SK-MEL-5 (cell line): Measurements from ENCODE around the gene AANAT. TPM values are rescaled to one million over a fixed set of nuclear protein-coding genes. Genes with fewer than 3 reads are reported as not detected.

Experiments
- DNase-seq: peaks from one replicate; pipeline ENCODE4 v3.0.0-alpha.2; 2016; ENCODE audit warnings: low read depth, low spot score
- in situ Hi-C: cut with HindIII; loops from 2 replicates; pipeline ENCODE4 v1.10.0; 2016; ENCODE audit warnings: low sequenced_read_pairs, high pct_unique_total_duplicates, low pct_unique_long_range_greater_than_20kb
- polyA plus RNA-seq, 2 experiments: library from polyadenylated mRNA; depleted of rRNA; stranded (reverse); fragments of >200 nt; gene quantifications; 2 replicates each; pipeline ENCODE4 v1.2.3, GENCODE V29; 2015
- total RNA-seq: library from RNA; depleted of rRNA; stranded (reverse); fragments of >200 nt; shearing (Covaris generic); gene quantifications from 2 replicates; pipeline ENCODE4 v1.2.3, GENCODE V29; 2014; rRNA removed

Gene AANAT
- total RNA-seq, result not detected in 2 replicates
- not detected in 2 replicates for polyA plus RNA-seq (2015; cell fraction: cytosol; rRNA removed)
- polyA plus RNA-seq (2015; cell fraction: nucleus; rRNA removed), result 0.88 TPM in 1 of 2 replicates, not detected in the other

DNA sequence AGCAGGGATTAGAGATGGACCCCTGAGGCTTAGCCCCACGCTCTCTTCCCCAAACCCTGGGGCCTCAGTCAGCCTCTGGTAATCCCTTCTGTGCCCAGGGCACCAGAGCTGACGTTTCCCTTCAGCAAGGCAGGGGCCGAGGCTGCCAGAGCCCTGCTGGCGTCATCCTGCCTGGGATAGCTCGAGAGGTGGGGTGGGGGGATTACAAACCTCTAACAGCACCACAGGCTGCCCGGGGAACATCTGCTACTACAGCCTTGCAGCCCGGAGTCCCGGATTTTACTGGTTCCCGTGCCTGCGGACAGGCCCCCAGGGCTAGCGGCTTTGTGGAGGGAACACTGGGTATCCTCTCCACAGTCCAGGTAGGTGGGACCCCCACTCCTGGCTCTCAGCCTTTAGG is at the start of gene AANAT:
AANAT (plus strand) TSS at position 238 of the 400 bp plus-strand sequence. CDS start 1,144 bp downstream, outside the sequence.
- DNase-seq, result no peak
- in situ Hi-C loops, result no loop called here

DNA sequence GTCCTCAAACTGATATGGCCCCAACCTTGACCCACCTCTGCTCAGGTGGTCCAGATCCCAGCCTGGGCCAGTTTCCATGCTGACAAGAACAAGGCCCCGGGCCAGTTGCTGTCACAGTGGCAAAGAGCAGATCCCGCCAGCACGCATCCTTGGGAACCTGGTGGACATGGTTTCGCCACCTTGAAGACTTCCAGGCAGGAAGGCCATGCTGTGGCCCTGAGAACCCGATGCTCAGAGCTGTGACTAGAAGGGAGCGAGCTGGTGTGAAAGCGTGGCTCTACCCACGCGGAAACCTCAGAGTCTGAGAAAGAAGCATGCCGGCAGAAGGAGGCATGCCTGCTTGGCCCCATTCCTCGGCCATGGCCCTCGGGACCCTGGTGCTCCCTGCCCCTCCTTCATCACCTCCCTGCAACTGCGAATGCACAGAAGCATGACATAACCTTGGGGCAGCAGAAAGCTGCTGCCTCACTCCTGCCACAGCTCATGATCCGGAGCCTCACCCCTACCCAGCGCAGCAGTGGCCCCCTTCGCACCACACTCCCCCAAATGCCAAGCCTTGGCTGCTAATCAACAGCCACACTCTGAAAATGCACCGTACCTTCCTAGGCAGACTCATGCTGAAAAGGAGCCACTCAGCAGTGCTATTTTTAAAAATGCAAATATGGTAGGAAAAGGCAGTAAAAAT is 47.7 kb upstream of the AANAT start:
- DNase-seq, result no peak
- in situ Hi-C loops, result no loop called here

DNA sequence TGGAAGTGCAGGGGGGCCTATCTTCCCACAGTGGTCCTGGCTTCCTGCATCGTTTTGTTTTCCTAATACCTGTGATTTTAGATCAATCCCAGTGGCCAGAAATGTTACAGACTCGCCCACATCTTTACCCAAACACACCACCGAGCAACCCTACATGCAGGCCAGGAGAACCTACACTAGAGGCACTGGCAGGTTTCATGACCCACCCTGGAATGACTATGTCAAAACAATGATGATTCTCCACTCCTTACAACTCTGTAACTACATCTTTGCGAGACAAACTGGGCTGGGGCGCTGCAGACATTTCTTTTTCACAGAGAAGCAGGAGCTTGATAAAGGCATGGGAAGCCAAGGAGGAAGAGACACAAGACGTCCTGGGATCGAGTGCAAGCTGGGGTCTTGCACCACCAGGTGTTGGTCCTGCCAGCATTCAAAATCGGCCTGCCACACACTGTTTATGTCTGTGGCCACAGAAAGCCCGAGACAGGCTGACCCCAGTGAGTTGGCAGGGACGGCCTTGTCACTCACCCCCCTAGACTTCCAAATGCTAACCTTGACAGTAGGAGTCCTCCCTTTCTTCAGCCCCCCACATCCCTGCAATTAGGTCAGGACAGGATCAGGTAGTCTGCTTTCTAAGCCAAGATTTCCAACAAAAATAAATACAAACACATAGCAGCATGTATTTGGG is 46.9 kb upstream of the AANAT start:
- in situ Hi-C loops, result no loop called here

DNA sequence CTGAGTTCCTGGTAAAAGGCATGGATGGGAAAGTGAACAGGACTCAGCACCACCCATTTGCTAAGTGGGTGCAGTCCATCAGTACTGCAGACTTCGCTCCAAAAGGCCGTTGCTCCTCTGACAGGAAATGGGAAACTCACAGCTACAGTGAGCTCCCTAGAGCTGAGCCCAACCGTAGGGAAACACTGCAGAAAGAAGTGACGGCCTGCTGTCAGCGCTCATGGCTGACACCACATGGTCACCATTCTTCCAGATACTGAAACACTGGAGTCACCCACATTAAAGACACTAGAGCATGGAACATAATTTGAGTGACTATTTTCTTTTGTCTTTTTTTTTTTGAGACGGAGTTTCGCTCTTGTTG is 46.4 kb upstream of the AANAT start:
- in situ Hi-C loops, result no loop called here
- no peak for DNase-seq

More for the DNA sequence above, 46.9 kb upstream of the AANAT start:
- no peak for DNase-seq

DNA sequence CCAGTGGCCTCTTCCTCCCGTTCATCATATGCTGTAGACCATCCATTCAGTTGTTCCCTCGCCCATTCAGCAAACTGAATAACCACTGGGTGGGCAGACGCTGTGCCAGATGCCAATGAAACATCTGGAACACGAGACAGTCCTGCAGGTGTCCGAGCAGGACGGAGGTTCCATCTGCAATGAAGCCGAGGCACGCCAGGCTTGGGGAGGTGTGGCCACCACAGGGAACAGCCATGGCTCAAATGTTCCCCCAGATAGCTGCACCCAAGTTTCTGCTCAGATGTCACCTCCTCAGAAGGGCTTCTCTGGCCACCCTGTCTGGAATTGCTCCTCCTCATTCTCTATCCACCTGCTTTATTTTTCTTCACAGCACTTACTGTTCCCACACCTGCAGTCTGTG is 45.0 kb upstream of the AANAT start:
- in situ Hi-C loops, result no loop called here

DNA sequence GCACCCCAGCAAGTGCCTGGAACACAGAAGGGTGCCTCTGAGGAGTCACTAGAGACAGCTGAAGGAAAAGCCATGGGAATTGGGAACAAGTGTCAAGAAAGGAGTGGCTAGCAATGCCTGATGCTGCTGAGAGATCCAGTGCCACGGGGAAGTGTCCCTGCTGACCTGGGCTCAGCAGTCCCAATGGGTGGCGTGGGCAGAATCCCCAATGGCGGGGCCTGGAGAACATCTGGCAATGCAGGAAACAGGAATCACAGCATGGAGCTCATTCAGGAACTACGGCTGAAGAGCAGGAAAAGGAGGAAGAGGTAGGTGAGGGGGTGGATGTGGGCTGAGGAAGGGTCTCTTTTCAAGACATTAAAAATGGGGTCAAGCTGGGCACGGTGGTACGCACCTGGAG is 44.5 kb upstream of the AANAT start:
- DNase-seq, result no peak
- in situ Hi-C loops, result no loop called here

More for the DNA sequence above, 45.0 kb upstream of the AANAT start:
- no peak for DNase-seq

DNA sequence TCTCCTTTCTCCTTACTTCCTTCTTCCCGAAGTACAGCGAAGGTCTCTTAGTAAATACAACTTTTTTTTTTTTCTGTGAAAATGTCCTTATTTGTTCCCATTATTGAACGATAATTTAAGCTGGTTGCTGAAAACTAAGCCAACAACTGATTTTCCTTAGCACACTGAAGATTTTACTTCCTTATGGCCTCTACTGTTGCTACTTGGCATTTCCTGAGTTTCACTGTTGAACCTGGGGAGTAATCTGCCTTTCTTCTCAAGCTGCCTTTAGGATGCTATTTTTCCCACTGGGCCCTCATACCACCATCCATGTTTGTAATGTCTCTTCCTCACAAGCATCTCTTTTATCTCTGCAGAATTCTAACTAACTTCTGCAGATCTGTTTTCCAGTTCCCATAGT is 40.5 kb upstream of the AANAT start:
- in situ Hi-C loops, result loop anchor here (25.0 kb wide), 2 partner anchors 90 to 310 kb away; partner anchors contain the start of genes JMJD6, METTL23, MFSD11 and SRSF2
- no peak for DNase-seq

DNA sequence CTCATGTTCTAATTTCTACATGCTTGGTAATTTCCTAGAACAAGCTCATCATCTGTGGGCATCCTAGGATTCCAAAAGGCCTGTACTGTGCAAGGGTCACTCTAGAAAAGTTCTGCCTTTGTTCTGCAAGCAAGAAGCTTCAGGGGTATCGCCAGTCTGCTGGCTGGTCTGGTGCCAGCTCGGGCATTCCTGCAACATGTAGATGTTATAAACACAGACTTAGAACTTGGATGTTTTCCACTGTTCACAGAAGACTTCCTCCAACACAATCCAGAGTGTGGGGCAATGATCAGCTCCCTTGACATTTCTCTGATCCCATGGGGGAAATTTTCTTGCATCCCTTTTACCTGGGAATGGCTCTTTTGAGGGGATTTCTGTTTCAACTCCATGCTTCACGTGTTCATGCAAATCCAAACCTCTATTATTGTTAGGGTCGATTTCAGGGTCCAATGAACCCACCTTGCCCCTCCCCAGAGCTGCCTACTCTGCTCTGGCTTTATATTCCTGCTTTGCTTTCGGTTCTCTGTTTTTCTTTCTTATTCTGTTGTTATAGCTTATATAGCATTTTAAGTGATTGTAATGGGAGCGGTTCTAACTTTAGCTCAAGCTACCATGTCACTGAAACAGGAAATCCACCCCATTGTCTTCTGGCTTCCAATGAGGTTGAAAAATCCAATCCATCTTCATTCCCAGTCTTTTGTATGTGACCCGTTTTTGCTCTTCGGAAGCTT is 39.7 kb upstream of the AANAT start:
- in situ Hi-C loops, result loop anchor here (25.0 kb wide), 2 partner anchors 90 to 310 kb away; partner anchors contain the start of genes JMJD6, METTL23, MFSD11 and SRSF2
- DNase-seq, result no peak

DNA sequence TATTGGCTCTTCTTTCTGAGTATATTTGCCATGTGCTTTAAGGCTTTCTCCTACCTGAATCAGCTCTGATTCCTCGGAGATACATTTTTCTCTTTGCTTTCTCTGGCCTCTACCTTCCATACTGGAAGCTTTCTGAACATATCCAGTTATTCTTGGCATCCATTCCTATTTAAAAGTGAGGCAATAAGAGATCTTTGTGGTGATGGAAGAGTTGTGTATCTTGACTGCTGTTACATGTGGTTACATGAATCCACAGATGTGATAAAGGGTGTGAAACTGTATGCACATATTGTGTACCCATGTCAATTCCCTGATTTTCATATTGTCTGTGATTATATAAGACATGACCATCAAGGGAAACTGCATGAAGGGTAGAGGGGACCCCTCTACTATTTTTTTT is 38.9 kb upstream of the AANAT start:
- DNase-seq, result no peak
- in situ Hi-C loops, result loop anchor here (25.0 kb wide), 2 partner anchors 91 to 309 kb away; partner anchors contain the start of genes JMJD6, METTL23, MFSD11 and SRSF2

DNA sequence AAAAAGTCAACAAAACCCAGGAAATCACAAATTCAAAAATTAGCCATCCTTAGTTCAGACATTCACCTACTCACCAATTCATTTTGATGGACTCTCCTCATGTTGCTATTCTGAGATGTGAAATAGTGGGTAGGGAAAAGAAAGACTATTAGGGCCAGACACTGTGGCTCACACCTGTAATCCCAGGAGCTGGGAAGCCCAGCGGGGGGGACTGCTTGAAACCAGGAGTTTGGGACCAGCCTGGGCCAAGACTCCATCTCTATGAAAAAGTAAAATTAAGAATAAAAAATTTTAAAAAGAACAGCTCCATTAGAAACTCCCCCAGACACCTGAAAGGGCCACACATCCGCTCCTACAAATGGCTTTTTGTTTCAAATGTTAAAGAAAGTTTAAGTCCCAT is 35.9 kb upstream of the AANAT start:
- DNase-seq, result no peak
- in situ Hi-C loops, result loop anchor here (25.0 kb wide), 2 partner anchors 94 to 306 kb away; partner anchors contain the start of genes JMJD6, METTL23, MFSD11 and SRSF2

DNA sequence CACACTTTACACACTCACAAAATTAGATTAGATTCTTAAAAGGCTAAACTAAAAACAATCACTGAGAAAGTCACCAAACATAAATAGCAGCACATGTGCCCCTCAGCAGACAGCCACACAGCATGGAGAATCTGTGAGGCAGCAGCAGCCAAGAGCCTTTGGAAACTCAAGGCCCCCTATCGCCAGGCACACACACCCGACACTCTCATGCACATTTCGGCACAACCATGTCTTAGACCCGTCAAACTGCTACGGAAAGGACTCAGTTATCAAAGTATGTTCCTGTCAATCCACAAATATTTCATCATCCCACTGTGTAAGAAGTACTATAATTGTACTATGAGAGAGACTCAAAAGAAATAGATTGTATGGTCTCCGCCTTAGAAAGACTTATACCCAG is 35.4 kb upstream of the AANAT start:
- in situ Hi-C loops, result loop anchor here (25.0 kb wide), 2 partner anchors 95 to 305 kb away; partner anchors contain the start of genes JMJD6, METTL23, MFSD11 and SRSF2
- DNase-seq, result no peak

DNA sequence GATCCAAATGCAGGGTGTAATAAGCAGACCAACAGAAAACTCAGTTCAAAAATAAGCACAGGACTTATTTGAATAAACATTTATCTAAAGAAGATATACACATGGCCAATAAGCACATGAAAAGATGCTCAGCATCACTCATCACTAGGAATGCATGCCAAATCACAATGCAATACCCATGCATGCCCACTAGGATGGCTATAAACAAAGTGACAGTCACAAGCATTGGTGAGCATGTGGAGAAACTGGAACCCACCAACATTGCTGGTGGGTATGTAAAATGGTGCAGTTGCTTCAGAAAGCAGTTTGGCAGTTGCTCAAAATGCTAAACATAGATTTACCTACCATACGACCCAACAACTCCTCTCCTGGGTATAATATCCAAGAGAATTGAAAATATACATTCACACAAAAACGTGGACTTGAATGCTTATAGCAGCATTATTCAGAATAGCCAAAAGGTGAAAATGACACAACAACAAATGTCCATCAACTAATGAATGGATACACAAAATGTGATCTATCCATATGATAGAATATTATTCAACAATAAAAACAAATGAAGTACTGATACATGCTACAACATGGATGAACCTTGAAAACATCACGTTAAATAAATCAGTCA is 34.6 kb upstream of the AANAT start:
- in situ Hi-C loops, result loop anchor here (25.0 kb wide), 2 partner anchors 96 to 304 kb away; partner anchors contain the start of genes JMJD6, METTL23, MFSD11 and SRSF2
- peak; percentile 82 for DNase-seq

DNA sequence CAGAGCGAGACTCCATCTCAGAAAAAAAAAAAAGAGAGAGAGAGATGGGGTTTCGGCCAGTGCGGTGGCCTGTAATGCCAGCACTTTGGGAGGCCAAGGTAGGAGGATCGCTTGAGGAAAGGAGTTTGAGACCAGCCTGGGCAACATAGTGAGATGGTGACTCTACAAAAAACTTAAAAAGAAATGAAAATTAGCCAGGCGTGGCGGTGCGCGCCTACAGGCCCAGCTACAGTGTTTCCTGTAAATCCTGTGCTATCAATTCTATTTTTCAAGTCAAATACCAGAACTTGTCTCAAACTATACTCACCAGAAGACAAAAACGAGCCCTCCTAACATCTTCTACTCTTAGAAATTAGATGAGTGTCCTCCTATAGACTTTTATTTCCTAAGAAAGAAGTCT is 33.7 kb upstream of the AANAT start:
- DNase-seq, result no peak
- in situ Hi-C loops, result loop anchor here (25.0 kb wide), 2 partner anchors 96 to 304 kb away; partner anchors contain the start of genes JMJD6, METTL23, MFSD11 and SRSF2

DNA sequence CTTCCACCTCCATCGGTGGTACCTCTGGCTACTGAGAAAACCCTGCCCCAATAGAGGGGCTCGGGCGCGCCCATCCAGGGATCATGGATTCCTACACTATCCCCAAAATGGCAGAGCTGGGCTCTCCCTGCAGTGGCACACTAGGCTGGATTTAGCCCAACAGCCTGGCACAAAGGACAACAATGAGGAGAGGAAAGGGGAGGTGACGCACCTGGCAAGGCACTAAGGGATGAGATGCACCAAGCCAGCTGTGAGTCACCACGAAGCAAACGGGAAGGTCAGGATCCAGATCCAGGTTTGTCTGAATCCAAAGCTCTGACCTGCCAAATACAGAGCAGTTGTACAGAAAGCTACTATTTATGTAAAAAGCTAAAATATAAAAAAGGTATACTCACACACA is 32.5 kb upstream of the AANAT start:
- in situ Hi-C loops, result loop anchor here (25.0 kb wide), 2 partner anchors 98 to 302 kb away; partner anchors contain the start of genes JMJD6, METTL23, MFSD11 and SRSF2
- no peak for DNase-seq

DNA sequence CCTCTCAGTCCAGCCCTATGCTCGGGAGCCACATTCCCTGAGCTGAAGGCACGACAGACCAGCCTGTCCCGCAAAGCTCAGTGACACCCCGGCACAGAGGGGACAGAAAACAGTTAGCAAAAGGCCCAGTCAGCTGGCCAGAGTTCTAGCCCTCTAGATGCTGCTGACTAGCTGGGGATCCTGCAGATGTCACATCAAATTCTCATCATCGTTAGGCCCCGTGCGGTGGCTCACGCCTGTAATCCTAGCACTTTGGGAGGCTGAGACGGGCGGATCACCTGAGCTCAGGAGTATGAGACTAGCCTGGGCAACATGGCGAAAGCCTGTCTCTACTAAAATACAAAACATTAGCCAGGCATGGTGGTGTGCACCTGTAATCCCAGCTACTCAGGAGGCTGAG is 31.7 kb upstream of the AANAT start:
- no peak for DNase-seq
- in situ Hi-C loops, result loop anchor here (25.0 kb wide), 2 partner anchors 98 to 302 kb away; partner anchors contain the start of genes JMJD6, METTL23, MFSD11 and SRSF2

DNA sequence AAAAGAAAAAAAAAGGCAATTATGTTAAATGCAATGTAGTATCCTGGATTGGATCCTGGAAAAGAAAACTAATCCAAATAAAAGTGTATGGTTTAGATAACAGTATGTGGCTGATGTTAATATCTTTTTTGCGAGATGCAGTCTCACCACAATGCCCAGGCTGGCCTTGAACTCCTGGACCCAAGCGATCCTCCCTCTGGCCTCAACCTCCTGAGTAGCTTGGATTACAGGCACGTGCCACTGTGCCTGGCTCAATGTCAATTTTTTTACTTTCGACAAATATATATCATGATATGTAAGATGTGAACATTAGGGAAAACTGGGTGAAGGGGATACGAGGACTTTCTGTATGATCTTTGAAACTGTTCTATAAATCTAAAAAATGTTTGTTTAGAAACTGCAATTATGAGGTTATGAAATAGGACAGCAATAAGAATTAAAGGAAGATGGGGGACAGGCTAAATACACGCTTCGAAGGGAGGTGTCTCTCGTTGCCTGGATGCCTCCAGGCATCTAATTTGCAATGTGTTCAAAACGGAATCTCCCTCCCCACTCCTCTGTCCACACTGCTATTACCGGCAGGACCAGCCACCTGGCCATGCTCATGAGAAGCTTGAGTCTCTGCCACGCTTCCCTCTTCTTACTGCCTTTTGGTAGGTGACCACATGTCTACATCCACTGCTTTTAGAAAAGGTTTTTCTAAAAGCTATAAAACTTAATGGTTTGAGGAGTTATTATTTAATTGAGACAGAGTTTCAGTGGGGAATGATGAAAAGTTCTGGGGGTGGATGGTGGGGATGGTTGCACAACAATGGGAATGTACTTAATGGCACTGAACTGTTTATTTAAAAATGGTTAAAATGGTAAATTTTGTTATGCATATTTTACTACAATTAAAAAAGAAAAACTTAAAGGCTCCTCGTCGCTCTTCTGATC is 29.7 kb upstream of the AANAT start:
- in situ Hi-C loops, result loop anchor here (25.0 kb wide), 2 partner anchors 100 to 300 kb away; partner anchors contain the start of genes JMJD6, METTL23, MFSD11 and SRSF2
- no peak for DNase-seq
